Measurements from ENCODE around the gene ACSBG1.

The ACSBG1 gene

GRCh38 chr15:78203346-78204225 lies 30.8 kb downstream of the ACSBG1 start:
- DNase-seq (ENCODE audit: low read depth) = no peak

- no peak for DNase-seq (ENCODE audit: low read depth)
Measured at GRCh38 chr15:78201281-78202190, 32.8 kb downstream of the ACSBG1 start.

- DNase-seq (ENCODE audit: low read depth) = no peak
Measured at GRCh38 chr15:78200276-78200930, 34.0 kb downstream of the ACSBG1 start.

GRCh38 chr15:78197632-78198031 lies 36.7 kb downstream of the ACSBG1 start:
- DNase-seq (ENCODE audit: low read depth) = no peak

GRCh38 chr15:78195735-78196201 lies 38.6 kb downstream of the ACSBG1 start:
- DNase-seq (ENCODE audit: low read depth) = no peak

- DNase-seq (ENCODE audit: low read depth) = no peak
Measured at GRCh38 chr15:78194568-78194925, 39.8 kb downstream of the ACSBG1 start.

GRCh38 chr15:78193731-78194567 lies 40.4 kb downstream of the ACSBG1 start:
- no peak for DNase-seq (ENCODE audit: low read depth)

- DNase-seq (ENCODE audit: low read depth) = no peak
Measured at GRCh38 chr15:78192826-78193594, 41.4 kb downstream of the ACSBG1 start.

- no peak for DNase-seq (ENCODE audit: low read depth)
Measured at GRCh38 chr15:78182821-78183220, 51.5 kb downstream of the ACSBG1 start.

GRCh38 chr15:78182336-78182700 lies 52.0 kb downstream of the ACSBG1 start:
- no peak for DNase-seq (ENCODE audit: low read depth)

GRCh38 chr15:78179906-78180305 lies 54.5 kb downstream of the ACSBG1 start:
- no peak for DNase-seq (ENCODE audit: low read depth)

- no peak for DNase-seq (ENCODE audit: low read depth)
Measured at GRCh38 chr15:78179286-78179840, 55.0 kb downstream of the ACSBG1 start.

- DNase-seq (ENCODE audit: low read depth) = no peak
Measured at GRCh38 chr15:78178064-78178463, 56.3 kb downstream of the ACSBG1 start.

GRCh38 chr15:78177447-78177873 lies 56.9 kb downstream of the ACSBG1 start:
- no peak for DNase-seq (ENCODE audit: low read depth)

GRCh38 chr15:78175330-78175729 lies 59.0 kb downstream of the ACSBG1 start:
- DNase-seq (ENCODE audit: low read depth) = no peak

GRCh38 chr15:78174401-78174800 lies 60.0 kb downstream of the ACSBG1 start:
- no peak for DNase-seq (ENCODE audit: low read depth)

GRCh38 chr15:78171864-78172472 lies 62.4 kb downstream of the ACSBG1 start:
- DNase-seq (ENCODE audit: low read depth) = no peak

GRCh38 chr15:78170848-78171773 lies 63.3 kb downstream of the ACSBG1 start:
- no peak for DNase-seq (ENCODE audit: low read depth)

- no peak for DNase-seq (ENCODE audit: low read depth)
Measured at GRCh38 chr15:78168608-78169007, 65.8 kb downstream of the ACSBG1 start.

All from stimulated activated CD8-positive, alpha-beta memory T cell treated with anti-CD3 and anti-CD28 coated beads, Interleukin-15, amount 100 ng/mL, for 24 hours (primary cell).